Parathyroid adenoma (tissue), 2 donors: Measurements from ENCODE around the gene MAL.

Source experiments
- H2AFZ ChIP-seq: fragments of 300-600 bp; sonication (generic); one replicate; pipeline ENCODE4 v1.7.0; 2017; ENCODE audit warnings: antibody characterized with exemption, mild to moderate bottlenecking
- H3K27ac ChIP-seq: fragments of 300-600 bp; sonication (generic); one replicate; pipeline ENCODE4 v1.7.0; 2017
- H3K27me3 ChIP-seq: fragments of 300-600 bp; sonication (generic); one replicate; pipeline ENCODE4 v1.7.0; 2017; ENCODE audit warnings: low read length; ENCODE audit not compliant: control insufficient read depth, insufficient read depth
- H3K36me3 ChIP-seq: fragments of 300-600 bp; sonication (generic); one replicate; pipeline ENCODE4 v1.7.0; 2017; ENCODE audit warnings: low read length; ENCODE audit not compliant: control insufficient read depth, insufficient read depth
- H3K4me1 ChIP-seq: fragments of 300-600 bp; sonication (generic); one replicate; pipeline ENCODE4 v1.7.0; 2017; ENCODE audit warnings: control low read depth
- H3K4me2 ChIP-seq: fragments of 300-600 bp; sonication (generic); one replicate; pipeline ENCODE4 v1.7.0; 2017; ENCODE audit warnings: low read length
- H3K4me3 ChIP-seq: fragments of 300-600 bp; sonication (generic); one replicate; pipeline ENCODE4 v1.7.0; 2017; ENCODE audit warnings: low read depth, low read length
- H3K79me2 ChIP-seq: fragments of 300-600 bp; sonication (generic); one replicate; pipeline ENCODE4 v1.7.0; 2017; ENCODE audit warnings: control low read depth
- H3K9ac ChIP-seq: fragments of 300-600 bp; sonication (generic); one replicate; pipeline ENCODE4 v1.7.0; 2017; ENCODE audit warnings: mild to moderate bottlenecking
- H3K9me3 ChIP-seq: fragments of 300-600 bp; sonication (generic); one replicate; pipeline ENCODE4 v1.7.0; 2017; ENCODE audit warnings: low read length; ENCODE audit not compliant: control insufficient read depth
- CTCF ChIP-seq: fragments of 300-600 bp; sonication (generic); IDR thresholded peaks from one replicate; pipeline ENCODE4 v1.7.0; 2017; ENCODE audit warnings: antibody characterized with exemption, mild to moderate bottlenecking
- donor health status: primary hyperparathyroidism.

Gene MAL

GRCh38 chr2:94980406-94980805 lies 45.1 kb upstream of the MAL start:
- H3K9me3 ChIP-seq = no peaks in the 10 kb centered on the region

GRCh38 chr2:94982156-94982555 lies 43.4 kb upstream of the MAL start:
- Histone ChIP-seq H3K4me2 (no peak overlapping the region), H3K79me2 (no peaks in the 10 kb centered on the region), H3K27ac (no peak overlapping the region), H3K27me3 (no peaks in the 10 kb centered on the region), H3K9me3 (no peaks in the 10 kb centered on the region), H3K4me3 (no peak overlapping the region), H2AFZ (no peak overlapping the region), H3K36me3 (no peaks in the 10 kb centered on the region), H3K9ac (no peak overlapping the region), H3K4me1 (no peaks in the 10 kb centered on the region)
- TF ChIP-seq CTCF = no peak

More at GRCh38 chr2:94980406-94980805, 45.1 kb upstream of the MAL start:
- no peaks in the 10 kb centered on the region for H3K36me3 ChIP-seq
- H3K4me2 ChIP-seq = no peak overlapping the region
- no peak for TF ChIP-seq CTCF
- no peak overlapping the region for H3K27ac ChIP-seq
- H3K4me1 ChIP-seq = no peaks in the 10 kb centered on the region
- no peak overlapping the region for H3K9ac ChIP-seq
- no peak overlapping the region for H2AFZ ChIP-seq
- no peak overlapping the region for H3K4me3 ChIP-seq
- H3K27me3 ChIP-seq = no peaks in the 10 kb centered on the region
- H3K79me2 ChIP-seq = no peaks in the 10 kb centered on the region

DNA sequence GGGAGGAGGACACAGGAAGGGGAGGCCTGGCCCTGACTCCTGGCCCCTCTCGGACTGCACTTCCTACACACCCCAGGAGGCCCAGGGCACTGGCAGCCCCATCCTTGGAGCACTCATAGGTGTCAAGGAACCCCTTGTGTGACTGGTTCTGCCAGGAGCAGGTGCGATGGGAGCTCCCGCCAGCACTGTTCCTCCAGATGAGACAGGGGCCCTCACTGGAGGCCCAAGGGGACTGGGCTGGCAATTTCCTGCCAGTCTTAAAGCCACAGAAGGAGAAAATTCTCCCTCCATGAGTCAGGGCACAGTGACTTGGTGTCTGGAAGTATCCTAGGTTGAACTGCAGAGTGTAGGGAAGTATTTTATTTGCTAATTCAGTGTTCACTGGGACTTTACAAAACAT lies 42.8 kb upstream of the MAL start:
- Histone ChIP-seq H3K79me2 (no peaks in the 10 kb centered on the region), H3K4me2 (no peak overlapping the region), H3K9me3 (no peaks in the 10 kb centered on the region), H3K4me3 (no peak overlapping the region), H3K36me3 (no peaks in the 10 kb centered on the region), H3K27ac (no peak overlapping the region), H2AFZ (no peak overlapping the region), H3K4me1 (no peaks in the 10 kb centered on the region), H3K27me3 (no peaks in the 10 kb centered on the region), H3K9ac (no peak overlapping the region)
- no peak for TF ChIP-seq CTCF

DNA sequence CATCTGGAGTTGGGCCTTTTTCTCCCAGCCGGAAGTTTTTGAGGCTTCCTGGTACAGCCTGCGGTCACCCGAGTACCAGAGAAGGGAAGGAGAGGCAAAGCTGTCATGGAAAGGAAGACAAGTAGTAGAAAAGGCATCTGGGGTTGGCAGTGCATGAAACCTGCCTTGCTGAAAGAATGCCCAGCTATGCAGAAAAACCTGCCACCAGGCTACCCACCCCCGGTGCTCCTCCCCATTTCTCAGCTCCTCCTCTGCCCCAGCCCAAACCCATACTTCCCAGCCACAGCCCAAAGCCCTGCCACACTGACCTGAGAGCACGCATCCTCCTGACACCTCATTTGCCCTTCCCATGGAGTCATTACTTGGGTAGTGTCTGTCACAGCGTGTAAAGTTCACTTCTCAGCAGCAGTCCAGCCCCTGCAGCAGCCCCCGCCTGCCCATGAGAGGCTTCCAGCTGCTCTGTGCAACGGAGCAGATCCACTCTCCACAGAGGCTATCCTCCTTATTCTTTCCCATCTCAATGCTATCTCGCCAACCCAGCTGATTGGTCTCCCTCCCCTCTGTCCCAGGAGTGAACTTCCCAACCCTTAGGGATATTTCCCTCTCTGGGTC lies 40.4 kb upstream of the MAL start:
- no peaks in the 10 kb centered on the region for H3K9me3 ChIP-seq
- H3K36me3 ChIP-seq = no peaks in the 10 kb centered on the region
- no peak for TF ChIP-seq CTCF
- H3K27ac ChIP-seq = no peak overlapping the region
- no peak overlapping the region for H2AFZ ChIP-seq
- H3K27me3 ChIP-seq = no peaks in the 10 kb centered on the region
- no peak overlapping the region for H3K4me3 ChIP-seq
- no peaks in the 10 kb centered on the region for H3K4me1 ChIP-seq
- H3K4me2 ChIP-seq = no peak overlapping the region
- H3K9ac ChIP-seq = no peak overlapping the region
- no peaks in the 10 kb centered on the region for H3K79me2 ChIP-seq

DNA sequence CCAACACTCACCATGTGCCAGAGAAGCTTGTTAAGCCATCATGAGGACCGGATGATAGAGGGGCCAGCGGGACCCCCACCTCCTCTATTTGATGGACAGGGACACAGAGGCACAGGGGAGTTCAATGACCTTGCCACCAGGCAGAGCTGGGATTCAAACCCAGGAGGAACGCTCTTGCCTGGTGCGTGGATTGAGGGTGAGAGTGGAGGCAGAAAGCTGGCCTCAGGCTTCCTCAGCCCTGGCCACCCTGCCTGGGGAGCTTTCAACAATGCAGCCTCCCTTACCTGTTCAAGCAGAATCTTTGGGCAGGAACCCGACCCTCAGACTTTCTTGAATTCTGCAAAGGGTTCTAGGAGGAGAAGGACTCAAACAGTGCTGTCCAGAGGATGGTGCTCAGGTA lies 39.9 kb upstream of the MAL start:
- no peaks in the 10 kb centered on the region for H3K36me3 ChIP-seq
- no peaks in the 10 kb centered on the region for H3K9me3 ChIP-seq
- H3K4me2 ChIP-seq = no peak overlapping the region
- no peak for TF ChIP-seq CTCF
- H3K4me3 ChIP-seq = no peak overlapping the region
- no peaks in the 10 kb centered on the region for H3K79me2 ChIP-seq
- no peaks in the 10 kb centered on the region for H3K27me3 ChIP-seq
- H3K27ac ChIP-seq = no peak overlapping the region
- no peak overlapping the region for H2AFZ ChIP-seq
- H3K9ac ChIP-seq = no peak overlapping the region
- H3K4me1 ChIP-seq = no peaks in the 10 kb centered on the region
